ENCODE results near the gene PLCB4.

GRCh38 chr20:9129756-9130155, 60.9 kb downstream of the PLCB4 start:
- no peak for TF ChIP-seq POLR2A (IDR thresholded peaks at IDR 0.05)
- TF ChIP-seq CTCF (IDR thresholded peaks at IDR 0.05) = no peak
